Activated CD8-positive, alpha-beta memory T cell treated with anti-CD3 and anti-CD28 coated beads for 24 hours (primary cell): ENCODE measurements around the gene SKOR1.

Experiments used
- DNase-seq: peaks from one replicate; pipeline ENCODE4 v3.0.0-alpha.2; 2020

The SKOR1 gene

GRCh38 chr15:67819636-67820035 is 5.7 kb upstream of the SKOR1 start:
- DNase-seq = no peak

GRCh38 chr15:67820122-67820991 is 5.0 kb upstream of the SKOR1 start:
- DNase-seq = peak; percentile 59

- peak; percentile 72 for DNase-seq
Measured at GRCh38 chr15:67820992-67821783, 4.1 kb upstream of the SKOR1 start.

GRCh38 chr15:67821784-67822440 is 3.4 kb upstream of the SKOR1 start:
- no peak for DNase-seq

- peak; percentile 61 for DNase-seq
Measured at GRCh38 chr15:67822537-67823313, 2.6 kb upstream of the SKOR1 start.

GRCh38 chr15:67823314-67824196 is 1.8 kb upstream of the SKOR1 start:
- DNase-seq = peak; percentile 61

- DNase-seq = peak; percentile 61
Measured at GRCh38 chr15:67824197-67824968, 926 bp upstream of the SKOR1 start.

GRCh38 chr15:67825881-67826716 is 790 bp downstream of the SKOR1 start:
- peak; percentile 63 for DNase-seq

GRCh38 chr15:67826717-67827561 is 1.6 kb downstream of the SKOR1 start:
- peak; percentile 59 for DNase-seq

GRCh38 chr15:67827562-67828277 is 2.4 kb downstream of the SKOR1 start:
- peak; percentile 59 for DNase-seq

GRCh38 chr15:67828278-67828968 is 3.1 kb downstream of the SKOR1 start:
- peak; percentile 58 for DNase-seq

GRCh38 chr15:67828969-67829646 is 3.8 kb downstream of the SKOR1 start:
- peak; percentile 59 for DNase-seq

GRCh38 chr15:67829647-67830504 is 4.6 kb downstream of the SKOR1 start:
- no peak for DNase-seq

GRCh38 chr15:67831363-67831762 is 6.1 kb downstream of the SKOR1 start:
- no peak for DNase-seq

- peak; percentile 59 for DNase-seq
Measured at GRCh38 chr15:67832031-67832551, 6.8 kb downstream of the SKOR1 start.
